Activated naive CD4-positive, alpha-beta T cell treated with anti-CD3 and anti-CD28 coated beads, Interleukin-2, amount 50 U/mL, for 24 hours (primary cell): ENCODE results near the gene TXNRD3.

Experiments
- H3K27ac Mint-ChIP-seq: one replicate; pipeline ENCODE4 v1.8.0; 2021; ENCODE audit warnings: mild to moderate bottlenecking, mixed read lengths
- H3K27me3 Mint-ChIP-seq: one replicate; pipeline ENCODE4 v1.8.0; 2021; ENCODE audit warnings: mixed read lengths
- H3K36me3 Mint-ChIP-seq: one replicate; pipeline ENCODE4 v1.8.0; 2021; ENCODE audit warnings: mixed read lengths
- H3K4me1 Mint-ChIP-seq: one replicate; pipeline ENCODE4 v1.8.0; 2021; ENCODE audit warnings: mixed read lengths
- H3K4me3 Mint-ChIP-seq: one replicate; pipeline ENCODE4 v1.8.0; 2021; ENCODE audit warnings: mild to moderate bottlenecking, mixed read lengths
- H3K9me3 Mint-ChIP-seq: one replicate; pipeline ENCODE4 v1.8.0; 2021; ENCODE audit warnings: mixed read lengths

The TXNRD3 gene

DNA sequence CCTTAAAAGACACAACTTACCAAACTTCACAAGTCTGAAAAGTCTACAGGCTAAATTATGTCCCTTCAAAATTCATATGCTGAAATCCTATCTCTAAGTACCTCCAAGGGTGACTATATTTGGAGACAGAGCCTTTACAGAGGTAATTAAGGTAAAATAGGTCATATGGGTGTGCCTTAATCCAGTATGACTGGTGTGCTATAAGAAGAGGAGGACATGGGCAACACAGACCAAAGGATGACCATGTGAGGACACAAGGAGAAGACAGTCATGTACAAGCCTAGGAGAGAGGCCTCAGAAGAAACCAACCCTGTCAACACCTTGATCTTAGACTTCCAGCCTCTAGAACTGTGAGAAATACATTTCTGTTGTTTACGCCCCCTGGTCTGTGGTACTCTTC, 32.2 kb downstream of the TXNRD3 start:
- Mint-ChIP-seq H3K4me3 (no peak overlapping the region), H3K4me1 (no peaks in the 10 kb centered on the region), H3K9me3 (no peaks in the 10 kb centered on the region), H3K36me3 (peaks cover 4% of the 10 kb centered on the region), H3K27me3 (no peaks in the 10 kb centered on the region), H3K27ac (no peak overlapping the region)

- no peak overlapping the region for H3K27ac Mint-ChIP-seq
- H3K4me1 Mint-ChIP-seq: peaks cover 5% of the 10 kb centered on the region
- H3K4me3 Mint-ChIP-seq: no peak overlapping the region
- H3K27me3 Mint-ChIP-seq: no peaks in the 10 kb centered on the region
- H3K9me3 Mint-ChIP-seq: no peaks in the 10 kb centered on the region
- H3K36me3 Mint-ChIP-seq: peaks cover 5% of the 10 kb centered on the region
These were observed 33.1 kb downstream of the TXNRD3 start for GRCh38 chr3:126621627-126622345.

DNA sequence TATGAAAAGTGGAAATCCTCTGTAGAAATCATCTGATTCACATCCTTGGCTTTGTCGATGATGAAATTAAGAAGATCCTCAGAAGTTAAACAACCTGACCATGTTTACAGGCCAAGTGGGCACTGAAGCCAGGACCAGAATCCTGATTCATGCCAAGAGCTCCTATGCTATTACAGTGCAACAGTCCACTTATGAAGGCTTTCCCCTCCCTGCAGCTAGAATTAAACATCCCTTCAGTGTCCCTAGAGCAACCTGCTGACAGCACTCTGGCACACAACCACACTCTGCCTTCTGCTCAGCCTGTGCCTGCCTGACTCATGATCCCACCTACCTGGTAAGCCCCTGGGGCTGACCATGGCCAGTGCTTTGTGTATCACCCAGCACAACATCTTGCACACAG, 33.8 kb downstream of the TXNRD3 start:
- no peak overlapping the region for H3K27ac Mint-ChIP-seq
- no peak overlapping the region for H3K4me3 Mint-ChIP-seq
- peaks cover 5% of the 10 kb centered on the region for H3K4me1 Mint-ChIP-seq
- H3K9me3 Mint-ChIP-seq: no peaks in the 10 kb centered on the region
- peaks cover 5% of the 10 kb centered on the region for H3K36me3 Mint-ChIP-seq
- H3K27me3 Mint-ChIP-seq: no peaks in the 10 kb centered on the region

- Mint-ChIP-seq H3K9me3 (no peaks in the 10 kb centered on the region), H3K4me3 (no peak overlapping the region), H3K27me3 (no peaks in the 10 kb centered on the region), H3K27ac (no peak overlapping the region), H3K36me3 (peaks cover 5% of the 10 kb centered on the region), H3K4me1 (peaks cover 5% of the 10 kb centered on the region)
These were observed 34.2 kb downstream of the TXNRD3 start for GRCh38 chr3:126620738-126621137.

DNA sequence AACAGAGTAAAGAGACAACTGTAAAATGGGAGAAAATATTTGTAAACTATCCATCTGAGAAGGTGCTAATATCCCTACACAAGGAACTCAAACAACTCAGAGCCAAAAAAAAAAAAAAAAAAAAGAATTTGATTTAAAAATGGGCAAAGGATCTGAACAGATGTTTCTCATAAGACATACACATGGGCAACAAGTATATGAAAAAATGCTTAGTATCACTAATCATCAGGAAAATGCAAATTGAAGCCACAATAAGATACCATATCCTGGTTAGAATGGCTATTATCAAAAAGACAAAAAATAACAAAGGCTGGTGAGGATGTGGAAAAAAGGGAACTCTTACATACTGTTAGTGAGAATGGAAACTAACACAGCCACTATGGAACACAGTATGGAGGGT, 36.2 kb downstream of the TXNRD3 start:
- Mint-ChIP-seq H3K4me1 (peaks cover 6% of the 10 kb centered on the region), H3K27ac (no peak overlapping the region), H3K36me3 (peaks cover 7% of the 10 kb centered on the region), H3K4me3 (no peak overlapping the region), H3K9me3 (no peaks in the 10 kb centered on the region), H3K27me3 (no peaks in the 10 kb centered on the region)

- no peaks in the 10 kb centered on the region for H3K9me3 Mint-ChIP-seq
- H3K4me1 Mint-ChIP-seq: peaks cover 14% of the 10 kb centered on the region
- H3K27me3 Mint-ChIP-seq: no peaks in the 10 kb centered on the region
- no peak overlapping the region for H3K4me3 Mint-ChIP-seq
- H3K36me3 Mint-ChIP-seq: peaks cover 7% of the 10 kb centered on the region
- no peak overlapping the region for H3K27ac Mint-ChIP-seq
These were observed 36.9 kb downstream of the TXNRD3 start for GRCh38 chr3:126618021-126618420.

- H3K4me1 Mint-ChIP-seq: peaks cover 18% of the 10 kb centered on the region
- H3K36me3 Mint-ChIP-seq: peaks cover 7% of the 10 kb centered on the region
- H3K4me3 Mint-ChIP-seq: no peak overlapping the region
- no peaks in the 10 kb centered on the region for H3K9me3 Mint-ChIP-seq
- no peaks in the 10 kb centered on the region for H3K27me3 Mint-ChIP-seq
- no peak overlapping the region for H3K27ac Mint-ChIP-seq
These were observed 37.4 kb downstream of the TXNRD3 start for GRCh38 chr3:126617571-126617970.

DNA sequence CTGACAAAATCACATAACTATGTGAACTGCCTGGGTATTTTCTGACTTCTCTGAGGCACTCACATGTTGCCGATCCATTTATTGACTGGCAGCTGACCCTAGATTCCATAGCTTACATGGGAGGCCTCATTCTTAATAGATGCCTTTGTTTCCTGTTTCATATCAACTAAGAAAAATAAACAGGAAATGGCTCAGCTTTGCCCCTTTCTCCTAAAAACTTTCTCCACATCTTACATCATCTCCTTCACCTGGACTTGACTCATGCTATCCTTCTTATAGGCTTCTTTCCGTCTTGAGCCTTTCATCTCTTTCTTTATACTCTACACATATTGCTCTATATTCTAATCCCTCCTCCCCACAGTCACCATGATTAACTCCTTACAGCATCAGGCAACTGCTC, 38.0 kb downstream of the TXNRD3 start:
- H3K9me3 Mint-ChIP-seq: no peaks in the 10 kb centered on the region
- H3K27me3 Mint-ChIP-seq: no peaks in the 10 kb centered on the region

DNA sequence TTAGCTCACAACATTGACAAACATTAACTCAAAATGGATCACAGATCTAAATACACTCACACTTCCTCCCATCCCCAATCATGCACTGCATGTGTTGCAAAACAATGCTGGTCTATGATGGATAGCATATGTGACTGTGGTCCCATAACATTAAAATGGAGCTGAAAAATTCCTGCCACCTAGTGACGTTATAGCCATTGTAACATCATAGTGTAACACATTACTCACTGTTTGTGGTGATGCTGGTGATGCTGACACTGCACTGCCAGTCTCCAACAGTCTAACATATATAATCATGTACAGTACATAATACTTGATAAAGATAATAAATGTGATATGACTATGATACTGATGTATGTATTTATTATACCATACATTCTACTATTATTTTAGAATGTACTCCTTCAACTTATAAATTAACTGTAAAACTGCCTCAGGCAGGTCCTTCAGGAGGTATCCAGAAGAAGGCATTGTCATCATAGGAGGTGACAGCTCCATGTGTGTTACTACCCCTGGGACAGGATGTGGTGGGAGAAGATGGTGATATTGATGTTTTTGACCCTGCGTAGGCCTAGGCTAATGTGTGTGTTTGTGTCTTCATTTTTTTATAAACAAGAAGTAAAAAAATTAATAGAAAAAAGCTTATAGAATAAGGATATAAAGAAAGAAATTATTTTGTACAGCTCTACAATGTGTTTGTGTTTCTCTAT, 41.3 kb downstream of the TXNRD3 start:
- Mint-ChIP-seq H3K4me3 (no peak overlapping the region), H3K9me3 (no peaks in the 10 kb centered on the region), H3K27me3 (no peaks in the 10 kb centered on the region), H3K36me3 (peaks cover 13% of the 10 kb centered on the region), H3K27ac (no peak overlapping the region), H3K4me1 (peaks cover 24% of the 10 kb centered on the region)

More for the DNA sequence above, 38.0 kb downstream of the TXNRD3 start:
- Mint-ChIP-seq H3K36me3 (peaks cover 7% of the 10 kb centered on the region), H3K4me3 (no peak overlapping the region), H3K4me1 (peaks cover 24% of the 10 kb centered on the region), H3K27ac (no peak overlapping the region)

GRCh38 chr3:126612479-126613205, 42.3 kb downstream of the TXNRD3 start:
- Mint-ChIP-seq H3K27ac (no peak overlapping the region), H3K4me1 (peaks cover 24% of the 10 kb centered on the region)

GRCh38 chr3:126609909-126610308, 45.0 kb downstream of the TXNRD3 start:
- peaks cover 17% of the 10 kb centered on the region for H3K36me3 Mint-ChIP-seq
- H3K9me3 Mint-ChIP-seq: no peaks in the 10 kb centered on the region

More at GRCh38 chr3:126612479-126613205, 42.3 kb downstream of the TXNRD3 start:
- H3K9me3 Mint-ChIP-seq: no peaks in the 10 kb centered on the region
- no peak overlapping the region for H3K4me3 Mint-ChIP-seq
- H3K36me3 Mint-ChIP-seq: peaks cover 14% of the 10 kb centered on the region
- H3K27me3 Mint-ChIP-seq: no peaks in the 10 kb centered on the region

GRCh38 chr3:126607214-126607908, 47.6 kb downstream of the TXNRD3 start:
- H3K27me3 Mint-ChIP-seq: no peaks in the 10 kb centered on the region
- peaks cover 4% of the 10 kb centered on the region for H3K4me1 Mint-ChIP-seq
- peaks cover 21% of the 10 kb centered on the region for H3K36me3 Mint-ChIP-seq
- no peak overlapping the region for H3K27ac Mint-ChIP-seq
- H3K9me3 Mint-ChIP-seq: no peaks in the 10 kb centered on the region
- H3K4me3 Mint-ChIP-seq: no peak overlapping the region

More at GRCh38 chr3:126609909-126610308, 45.0 kb downstream of the TXNRD3 start:
- H3K4me1 Mint-ChIP-seq: peaks cover 19% of the 10 kb centered on the region
- H3K4me3 Mint-ChIP-seq: no peak overlapping the region
- no peaks in the 10 kb centered on the region for H3K27me3 Mint-ChIP-seq
- no peak overlapping the region for H3K27ac Mint-ChIP-seq

DNA sequence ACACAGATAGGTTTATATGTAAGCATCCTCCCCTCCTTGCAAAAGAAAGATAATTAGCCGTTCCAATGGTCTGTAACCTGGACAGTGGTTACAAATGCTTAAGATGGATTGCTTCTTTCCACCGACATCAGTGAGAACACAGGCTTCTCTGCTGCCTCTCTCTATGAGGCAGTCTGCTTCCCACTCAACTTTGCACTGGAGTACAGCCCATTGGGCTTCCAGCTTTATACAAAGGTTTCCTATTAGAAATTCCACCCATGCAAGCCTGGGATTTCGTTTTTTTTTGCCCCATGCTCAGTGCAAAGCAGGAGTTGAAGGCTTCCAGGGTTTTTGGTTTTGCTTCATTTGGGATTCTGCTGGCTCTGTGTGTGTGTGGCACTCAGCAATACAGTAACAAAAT, 48.9 kb downstream of the TXNRD3 start:
- Mint-ChIP-seq H3K27ac (no peak overlapping the region), H3K4me3 (no peak overlapping the region), H3K36me3 (peaks cover 23% of the 10 kb centered on the region), H3K27me3 (peaks cover 2% of the 10 kb centered on the region), H3K4me1 (no peaks in the 10 kb centered on the region), H3K9me3 (no peaks in the 10 kb centered on the region)

DNA sequence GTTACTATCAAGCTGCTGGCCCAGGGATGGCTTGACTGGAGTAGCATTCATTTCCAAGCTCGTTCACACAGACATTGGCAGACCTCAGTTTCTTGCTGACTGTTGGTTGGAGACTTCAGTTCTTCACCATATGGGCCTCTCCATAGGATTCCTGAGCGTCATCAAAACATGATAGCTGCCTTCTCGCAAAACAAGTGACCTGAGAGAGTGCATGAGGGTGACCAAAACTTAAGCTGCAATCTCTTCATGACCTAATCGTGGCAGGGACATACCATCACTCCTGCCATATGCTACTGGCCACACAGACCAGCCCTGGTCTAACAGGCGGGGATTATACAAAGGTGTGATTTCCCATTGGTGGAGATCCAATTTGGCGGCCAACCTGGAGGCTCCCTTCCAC, 50.2 kb downstream of the TXNRD3 start:
- Mint-ChIP-seq H3K36me3 (peaks cover 20% of the 10 kb centered on the region), H3K4me1 (no peaks in the 10 kb centered on the region), H3K9me3 (no peaks in the 10 kb centered on the region), H3K27ac (no peak overlapping the region), H3K27me3 (peaks cover 2% of the 10 kb centered on the region), H3K4me3 (no peak overlapping the region)

DNA sequence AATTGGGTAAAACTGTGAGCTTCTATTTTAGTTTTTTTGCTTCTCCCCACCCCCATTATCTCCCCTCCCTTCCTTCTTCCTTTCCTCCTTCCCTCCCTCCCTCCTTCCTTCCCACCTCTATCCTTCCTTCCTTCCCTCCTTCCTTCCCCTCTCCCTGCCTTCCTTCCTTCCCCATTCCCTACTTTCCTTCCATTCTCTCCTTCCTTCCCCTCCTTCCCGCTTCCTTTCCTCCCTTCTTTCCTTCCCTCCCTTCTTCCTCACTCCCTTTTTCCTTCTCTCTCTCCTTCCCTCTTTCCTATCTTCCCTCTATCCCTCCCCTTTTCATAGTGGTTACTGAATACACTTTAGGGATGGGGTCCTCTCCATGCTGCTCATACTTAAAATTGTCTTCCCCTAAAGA, 55.8 kb downstream of the TXNRD3 start:
- Mint-ChIP-seq H3K36me3 (peaks cover 10% of the 10 kb centered on the region), H3K9me3 (peaks cover 6% of the 10 kb centered on the region), H3K4me1 (no peaks in the 10 kb centered on the region), H3K27me3 (peaks cover 4% of the 10 kb centered on the region), H3K4me3 (no peak overlapping the region), H3K27ac (no peak overlapping the region)
